Measurements from ENCODE around the gene HINT1. TPM values are rescaled to one million over a fixed set of nuclear protein-coding genes. Genes with fewer than 3 reads are reported as not detected.

HINT1 gene
- total RNA-seq, 1 experiment from 2014 or later, result 197 TPM

GRCh38 chr5:131114754-131115153 is 50.3 kb downstream of the HINT1 start:
- peaks cover 4% of the 10 kb centered on the region for H3K27me3 Mint-ChIP-seq (ENCODE audit: low read depth)
- H3K9me3 Mint-ChIP-seq, result peaks cover under 1% of the 10 kb centered on the region; the same call in 1 of the 2 replicates
- POLR2A ChIA-PET, result no interaction called here
- no peak overlapping the region for H3K4me3 Mint-ChIP-seq
- no peak for TF ChIP-seq NFE2L1 (CRISPR knock-in tag; IDR thresholded peaks at IDR 0.05)
- TF ChIP-seq NFATC4 (CRISPR knock-in tag; IDR thresholded peaks at IDR 0.05), result no peak
- TF ChIP-seq E2F1 (CRISPR knock-in tag; IDR thresholded peaks at IDR 0.05), result no peak
- TF ChIP-seq PRRX2 (CRISPR knock-in tag; IDR thresholded peaks at IDR 0.05), result no peak
- TF ChIP-seq ZNF232 (CRISPR knock-in tag; IDR thresholded peaks at IDR 0.05), result no peak
- no peak for TF ChIP-seq GABPB1 (CRISPR knock-in tag; IDR thresholded peaks at IDR 0.05)
- TF ChIP-seq, protein P1, sequence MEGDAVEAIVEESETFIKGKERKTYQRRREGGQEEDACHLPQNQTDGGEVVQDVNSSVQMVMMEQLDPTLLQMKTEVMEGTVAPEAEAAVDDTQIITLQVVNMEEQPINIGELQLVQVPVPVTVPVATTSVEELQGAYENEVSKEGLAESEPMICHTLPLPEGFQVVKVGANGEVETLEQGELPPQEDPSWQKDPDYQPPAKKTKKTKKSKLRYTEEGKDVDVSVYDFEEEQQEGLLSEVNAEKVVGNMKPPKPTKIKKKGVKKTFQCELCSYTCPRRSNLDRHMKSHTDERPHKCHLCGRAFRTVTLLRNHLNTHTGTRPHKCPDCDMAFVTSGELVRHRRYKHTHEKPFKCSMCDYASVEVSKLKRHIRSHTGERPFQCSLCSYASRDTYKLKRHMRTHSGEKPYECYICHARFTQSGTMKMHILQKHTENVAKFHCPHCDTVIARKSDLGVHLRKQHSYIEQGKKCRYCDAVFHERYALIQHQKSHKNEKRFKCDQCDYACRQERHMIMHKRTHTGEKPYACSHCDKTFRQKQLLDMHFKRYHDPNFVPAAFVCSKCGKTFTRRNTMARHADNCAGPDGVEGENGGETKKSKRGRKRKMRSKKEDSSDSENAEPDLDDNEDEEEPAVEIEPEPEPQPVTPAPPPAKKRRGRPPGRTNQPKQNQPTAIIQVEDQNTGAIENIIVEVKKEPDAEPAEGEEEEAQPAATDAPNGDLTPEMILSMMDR (IDR thresholded peaks at IDR 0.05), result no peak
- TF ChIP-seq SMAD4 (CRISPR knock-in tag; IDR thresholded peaks at IDR 0.05), result no peak
- TF ChIP-seq MYBL2 (CRISPR knock-in tag; IDR thresholded peaks at IDR 0.05), result no peak
- no peak for TF ChIP-seq TEAD1 (CRISPR knock-in tag; IDR thresholded peaks at IDR 0.05)
- TF ChIP-seq SOX15 (CRISPR knock-in tag; IDR thresholded peaks at IDR 0.05), result no peak
- TF ChIP-seq CREB1 (CRISPR knock-in tag; IDR thresholded peaks at IDR 0.05), result no peak
- TF ChIP-seq, protein P2, sequence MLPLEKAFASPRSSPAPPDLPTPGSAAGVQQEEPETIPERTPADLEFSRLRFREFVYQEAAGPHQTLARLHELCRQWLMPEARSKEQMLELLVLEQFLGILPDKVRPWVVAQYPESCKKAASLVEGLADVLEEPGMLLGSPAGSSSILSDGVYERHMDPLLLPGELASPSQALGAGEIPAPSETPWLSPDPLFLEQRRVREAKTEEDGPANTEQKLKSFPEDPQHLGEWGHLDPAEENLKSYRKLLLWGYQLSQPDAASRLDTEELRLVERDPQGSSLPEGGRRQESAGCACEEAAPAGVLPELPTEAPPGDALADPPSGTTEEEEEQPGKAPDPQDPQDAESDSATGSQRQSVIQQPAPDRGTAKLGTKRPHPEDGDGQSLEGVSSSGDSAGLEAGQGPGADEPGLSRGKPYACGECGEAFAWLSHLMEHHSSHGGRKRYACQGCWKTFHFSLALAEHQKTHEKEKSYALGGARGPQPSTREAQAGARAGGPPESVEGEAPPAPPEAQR (CRISPR knock-in tag; IDR thresholded peaks at IDR 0.05), result no peak
- no peak for TF ChIP-seq ZNF416 (CRISPR knock-in tag; IDR thresholded peaks at IDR 0.05)
- TF ChIP-seq GTF2I (CRISPR knock-in tag; conservative IDR thresholded peaks at IDR 0.05), result no peak
- TF ChIP-seq IRF2 (CRISPR knock-in tag; IDR thresholded peaks at IDR 0.05; ENCODE audit: borderline replicate concordance, low read depth), result no peak
- TF ChIP-seq ZNF317 (CRISPR knock-in tag; IDR thresholded peaks at IDR 0.05; ENCODE audit: borderline replicate concordance, low read depth), result no peak
- TF ChIP-seq ZNF121 (CRISPR knock-in tag; IDR thresholded peaks at IDR 0.05), result no peak
- no peak for TF ChIP-seq PREB (CRISPR knock-in tag; IDR thresholded peaks at IDR 0.05; ENCODE audit: borderline replicate concordance)
- no peak for ATAC-seq
- CTCF ChIA-PET, result no interaction called here
- DNase-seq (ENCODE audit: low spot score), result no peak
- H3K36me3 Mint-ChIP-seq, result no peaks in the 10 kb centered on the region
- no peaks in the 10 kb centered on the region for H3K4me1 Mint-ChIP-seq
- no peak overlapping the region for H3K27ac Mint-ChIP-seq

DNA sequence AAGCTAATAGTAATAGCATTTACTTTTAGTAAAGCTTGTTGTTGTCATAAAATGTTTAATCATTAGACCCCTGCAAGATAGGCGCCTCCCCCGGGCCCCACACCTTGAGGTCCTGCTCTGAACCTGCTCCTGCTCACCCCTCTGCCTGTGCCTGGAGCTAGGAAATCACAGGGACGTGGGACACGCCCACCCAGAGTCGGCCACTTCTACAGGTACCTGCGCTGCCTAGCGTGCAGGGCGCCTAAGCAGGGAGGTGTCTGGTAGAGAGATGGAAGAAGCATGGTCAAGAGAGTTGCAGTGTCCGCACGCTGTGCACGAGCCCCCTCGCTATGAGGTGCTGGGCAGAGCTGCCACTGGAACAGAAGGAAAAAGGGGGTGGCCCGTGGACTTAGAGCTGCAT is 52.6 kb downstream of the HINT1 start:
- DNase-seq (ENCODE audit: low spot score) (no peak), ATAC-seq (peak; percentile 72)
- H3K9me3 Mint-ChIP-seq, result no peaks in the 10 kb centered on the region
- ChIA-PET CTCF (no interaction called here), POLR2A (no interaction called here)
- H3K4me1 Mint-ChIP-seq, result no peaks in the 10 kb centered on the region
- no peak overlapping the region for H3K4me3 Mint-ChIP-seq
- no peaks in the 10 kb centered on the region; the same call in 1 of the 2 replicates for H3K27me3 Mint-ChIP-seq (ENCODE audit: low read depth)
- H3K27ac Mint-ChIP-seq, result no peak overlapping the region
- no peaks in the 10 kb centered on the region for H3K36me3 Mint-ChIP-seq
- TF ChIP-seq, protein P3, sequence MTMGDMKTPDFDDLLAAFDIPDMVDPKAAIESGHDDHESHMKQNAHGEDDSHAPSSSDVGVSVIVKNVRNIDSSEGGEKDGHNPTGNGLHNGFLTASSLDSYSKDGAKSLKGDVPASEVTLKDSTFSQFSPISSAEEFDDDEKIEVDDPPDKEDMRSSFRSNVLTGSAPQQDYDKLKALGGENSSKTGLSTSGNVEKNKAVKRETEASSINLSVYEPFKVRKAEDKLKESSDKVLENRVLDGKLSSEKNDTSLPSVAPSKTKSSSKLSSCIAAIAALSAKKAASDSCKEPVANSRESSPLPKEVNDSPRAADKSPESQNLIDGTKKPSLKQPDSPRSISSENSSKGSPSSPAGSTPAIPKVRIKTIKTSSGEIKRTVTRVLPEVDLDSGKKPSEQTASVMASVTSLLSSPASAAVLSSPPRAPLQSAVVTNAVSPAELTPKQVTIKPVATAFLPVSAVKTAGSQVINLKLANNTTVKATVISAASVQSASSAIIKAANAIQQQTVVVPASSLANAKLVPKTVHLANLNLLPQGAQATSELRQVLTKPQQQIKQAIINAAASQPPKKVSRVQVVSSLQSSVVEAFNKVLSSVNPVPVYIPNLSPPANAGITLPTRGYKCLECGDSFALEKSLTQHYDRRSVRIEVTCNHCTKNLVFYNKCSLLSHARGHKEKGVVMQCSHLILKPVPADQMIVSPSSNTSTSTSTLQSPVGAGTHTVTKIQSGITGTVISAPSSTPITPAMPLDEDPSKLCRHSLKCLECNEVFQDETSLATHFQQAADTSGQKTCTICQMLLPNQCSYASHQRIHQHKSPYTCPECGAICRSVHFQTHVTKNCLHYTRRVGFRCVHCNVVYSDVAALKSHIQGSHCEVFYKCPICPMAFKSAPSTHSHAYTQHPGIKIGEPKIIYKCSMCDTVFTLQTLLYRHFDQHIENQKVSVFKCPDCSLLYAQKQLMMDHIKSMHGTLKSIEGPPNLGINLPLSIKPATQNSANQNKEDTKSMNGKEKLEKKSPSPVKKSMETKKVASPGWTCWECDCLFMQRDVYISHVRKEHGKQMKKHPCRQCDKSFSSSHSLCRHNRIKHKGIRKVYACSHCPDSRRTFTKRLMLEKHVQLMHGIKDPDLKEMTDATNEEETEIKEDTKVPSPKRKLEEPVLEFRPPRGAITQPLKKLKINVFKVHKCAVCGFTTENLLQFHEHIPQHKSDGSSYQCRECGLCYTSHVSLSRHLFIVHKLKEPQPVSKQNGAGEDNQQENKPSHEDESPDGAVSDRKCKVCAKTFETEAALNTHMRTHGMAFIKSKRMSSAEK (CRISPR knock-in tag; IDR thresholded peaks at IDR 0.05; ENCODE audit: borderline replicate concordance), result no peak
- TF ChIP-seq SMAD4 (CRISPR knock-in tag; IDR thresholded peaks at IDR 0.05) (no peak), ERG (CRISPR knock-in tag; IDR thresholded peaks at IDR 0.05) (no peak), MLX (CRISPR knock-in tag; IDR thresholded peaks at IDR 0.05) (no peak), JAZF1 (CRISPR knock-in tag; IDR thresholded peaks at IDR 0.05) (no peak), EMX1 (CRISPR knock-in tag; IDR thresholded peaks at IDR 0.05) (no peak), NFE2L1 (CRISPR knock-in tag; IDR thresholded peaks at IDR 0.05) (no peak)
- TF ChIP-seq, protein P1 (IDR thresholded peaks at IDR 0.05), result no peak

Measured in WTC11 (cell line).